ENCODE measurements around the gene UBE2B.
A peak's percentile ranks its signal among the peaks of the same experiment; 100 is the strongest.
"Not testable (repeated sequence)": the region's sequence is repeated elsewhere in the genome, so short reads cannot be mapped to it uniquely, and the experiment has no call there.

The UBE2B gene

GRCh38 chr5:134365604-134366003 lies 5.8 kb upstream of the UBE2B start:
- Histone ChIP-seq H3K4me3 (ENCODE audit: low read depth, low read length, poor library complexity, severe bottlenecking) (no peak overlapping the region), H3K27me3 (ENCODE audit: insufficient read depth, low read length) (no peaks in the 10 kb centered on the region), H3K9me2 (ENCODE audit: low read depth, low read length) (no peaks in the 10 kb centered on the region), H2AFZ (ENCODE audit: low read length) (no peak overlapping the region), H3K36me3 (ENCODE audit: insufficient read depth, low read length) (peaks cover 11% of the 10 kb centered on the region), H3F3A (ENCODE audit: insufficient read depth, low read length) (no peaks in the 10 kb centered on the region), H3K79me2 (ENCODE audit: insufficient read depth, low read length) (peaks cover 13% of the 10 kb centered on the region), H3K9ac (ENCODE audit: low read length) (no peak overlapping the region), H3K9me3 (ENCODE audit: low read length) (no peaks in the 10 kb centered on the region), H4K20me1 (ENCODE audit: insufficient read depth, low read length) (no peaks in the 10 kb centered on the region), H3K4me1 (ENCODE audit: insufficient read depth, low read length, severe bottlenecking) (peaks cover 35% of the 10 kb centered on the region), H3K27ac (ENCODE audit: low read depth, low read length, poor library complexity, severe bottlenecking) (no peak overlapping the region), H3K4me2 (ENCODE audit: low read length) (peak overlapping the region; percentile 24; the same call in 1 of the 2 replicates)
- TF ChIP-seq CTCF (IDR thresholded peaks at IDR 0.05; ENCODE audit: low read length): no peak
- no peak for TF ChIP-seq EZH2 (IDR thresholded peaks at IDR 0.05; ENCODE audit: borderline replicate concordance, low read length)

- Histone ChIP-seq H3K27me3 (ENCODE audit: insufficient read depth, low read length) (no peaks in the 10 kb centered on the region), H3K79me2 (ENCODE audit: insufficient read depth, low read length) (peaks cover 46% of the 10 kb centered on the region), H3K9me3 (ENCODE audit: low read length) (no peaks in the 10 kb centered on the region), H3K4me1 (ENCODE audit: insufficient read depth, low read length, severe bottlenecking) (peaks cover 47% of the 10 kb centered on the region), H4K20me1 (ENCODE audit: insufficient read depth, low read length) (0 out of 2 replicates have a peak, but pooled peaks cover 2% of the 10 kb centered on the region), H3F3A (ENCODE audit: insufficient read depth, low read length) (no peaks in the 10 kb centered on the region), H3K36me3 (ENCODE audit: insufficient read depth, low read length) (peaks cover 22% of the 10 kb centered on the region), H3K4me2 (ENCODE audit: low read length) (peak overlapping the region; percentile 87), H3K4me3 (ENCODE audit: low read depth, low read length, poor library complexity, severe bottlenecking) (peak overlapping the region; percentile 78), H3K27ac (ENCODE audit: low read depth, low read length, poor library complexity, severe bottlenecking) (peak overlapping the region; percentile 76), H2AFZ (ENCODE audit: low read length) (peak overlapping the region; percentile 65; the same call in 1 of the 2 replicates), H3K9me2 (ENCODE audit: low read depth, low read length) (no peaks in the 10 kb centered on the region), H3K9ac (ENCODE audit: low read length) (peak overlapping the region; percentile 88)
- TF ChIP-seq EZH2 (IDR thresholded peaks at IDR 0.05; ENCODE audit: borderline replicate concordance, low read length): no peak
- no peak for TF ChIP-seq CTCF (IDR thresholded peaks at IDR 0.05; ENCODE audit: low read length)
These were observed 978 bp upstream of the UBE2B start for GRCh38 chr5:134370311-134370870.

GRCh38 chr5:134371834-134372340 lies 518 bp downstream of the UBE2B start:
- Histone ChIP-seq H3K27me3 (ENCODE audit: insufficient read depth, low read length) (no peaks in the 10 kb centered on the region), H3K4me1 (ENCODE audit: insufficient read depth, low read length, severe bottlenecking) (peaks cover 34% of the 10 kb centered on the region), H3K79me2 (ENCODE audit: insufficient read depth, low read length) (peaks cover 37% of the 10 kb centered on the region), H3K9me3 (ENCODE audit: low read length) (no peaks in the 10 kb centered on the region), H3K4me2 (ENCODE audit: low read length) (peak overlapping the region; percentile 87), H3K9me2 (ENCODE audit: low read depth, low read length) (no peaks in the 10 kb centered on the region), H4K20me1 (ENCODE audit: insufficient read depth, low read length) (0 out of 2 replicates have a peak, but pooled peaks cover 2% of the 10 kb centered on the region), H2AFZ (ENCODE audit: low read length) (no peak overlapping the region), H3K27ac (ENCODE audit: low read depth, low read length, poor library complexity, severe bottlenecking) (peak overlapping the region; percentile 41), H3F3A (ENCODE audit: insufficient read depth, low read length) (no peaks in the 10 kb centered on the region), H3K36me3 (ENCODE audit: insufficient read depth, low read length) (peaks cover 33% of the 10 kb centered on the region), H3K4me3 (ENCODE audit: low read depth, low read length, poor library complexity, severe bottlenecking) (peak overlapping the region; percentile 78), H3K9ac (ENCODE audit: low read length) (peak overlapping the region; percentile 88)
- no peak for TF ChIP-seq EZH2 (IDR thresholded peaks at IDR 0.05; ENCODE audit: borderline replicate concordance, low read length)
- no peak for TF ChIP-seq CTCF (IDR thresholded peaks at IDR 0.05; ENCODE audit: low read length)

- peaks cover 27% of the 10 kb centered on the region for H3K4me1 ChIP-seq (ENCODE audit: insufficient read depth, low read length, severe bottlenecking)
- not testable (repeated sequence) for H3K9me3 ChIP-seq (ENCODE audit: low read length); H3K9me2 ChIP-seq (ENCODE audit: low read depth, low read length); H3K4me3 ChIP-seq (ENCODE audit: low read depth, low read length, poor library complexity, severe bottlenecking); H4K20me1 ChIP-seq (ENCODE audit: insufficient read depth, low read length); H3K27ac ChIP-seq (ENCODE audit: low read depth, low read length, poor library complexity, severe bottlenecking); H3F3A ChIP-seq (ENCODE audit: insufficient read depth, low read length); H2AFZ ChIP-seq (ENCODE audit: low read length); H3K27me3 ChIP-seq (ENCODE audit: insufficient read depth, low read length); H3K4me2 ChIP-seq (ENCODE audit: low read length); H3K9ac ChIP-seq (ENCODE audit: low read length)
- peaks cover 37% of the 10 kb centered on the region for H3K79me2 ChIP-seq (ENCODE audit: insufficient read depth, low read length)
- H3K36me3 ChIP-seq (ENCODE audit: insufficient read depth, low read length): peaks cover 42% of the 10 kb centered on the region
These were observed 2.3 kb downstream of the UBE2B start for GRCh38 chr5:134373633-134374032.
